ENCODE measurements around the gene IGLL5. TPM values are rescaled to one million over a fixed set of nuclear protein-coding genes. Genes with fewer than 3 reads are reported as not detected.

The IGLL5 gene
- polyA plus RNA-seq, 1 donor (not counting 4 experiments of a cell fraction or from before 2014, with no cell fraction given): not detected

DNA sequence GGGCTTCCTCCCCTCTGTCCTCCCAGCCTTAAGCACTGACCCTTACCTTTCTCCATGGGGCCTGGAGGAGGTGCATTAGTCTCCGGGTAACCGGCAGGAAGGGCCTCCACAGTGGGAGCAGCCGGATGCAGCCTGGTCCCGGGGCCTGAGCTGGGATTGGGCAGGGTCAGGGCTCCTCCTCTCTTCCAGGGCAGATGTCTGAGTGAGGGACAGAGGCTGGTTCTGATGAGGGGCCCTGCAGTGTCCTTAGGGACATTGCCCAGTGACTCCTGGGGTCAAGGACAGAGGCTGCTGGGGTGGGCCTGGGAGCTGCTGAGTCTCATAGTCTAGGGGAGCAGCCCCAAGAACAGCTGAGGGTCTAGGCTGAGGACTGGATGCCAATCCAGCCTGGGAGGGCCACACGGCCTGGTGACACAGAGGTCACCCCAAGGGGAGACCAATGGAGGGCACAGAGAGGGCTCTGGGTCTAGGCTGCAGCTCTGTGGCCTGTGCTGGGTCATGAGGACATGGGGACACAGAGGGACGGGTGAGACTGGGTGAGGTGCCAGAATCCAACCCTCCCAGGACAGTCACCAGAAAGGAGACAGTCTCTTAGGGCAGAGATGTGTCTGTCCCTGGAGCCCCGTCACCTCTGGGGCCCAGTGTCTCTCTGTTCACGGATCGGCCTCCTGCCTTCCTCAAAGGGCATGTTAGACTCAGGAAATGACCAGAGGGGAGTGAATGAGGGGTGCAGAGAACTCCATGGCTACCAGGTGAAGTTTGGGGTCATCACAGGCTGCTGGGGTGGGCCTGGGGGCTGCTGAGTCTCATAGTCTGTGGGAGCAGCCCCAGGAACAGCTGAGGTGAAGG lies 6.5 kb downstream of the IGLL5 start:
- Histone ChIP-seq H3K4me2 (ENCODE audit: control insufficient read depth, extremely low read depth, insufficient read depth, low read depth, low read length) (no peak overlapping the region), H3K36me3 (ENCODE audit: control insufficient read depth in 2 of 2, extremely low read depth in 1 of 2, insufficient read depth in 2 of 2, low read length in 2 of 2) (no peaks in the 10 kb centered on the region), H3K27me3 (ENCODE audit: control insufficient read depth, extremely low read depth, insufficient read depth, low read length) (peaks cover 21% of the 10 kb centered on the region), H3K9me1 (ENCODE audit: control insufficient read depth, extremely low read depth, insufficient read depth, low read length) (no peaks in the 10 kb centered on the region), H2AFZ (ENCODE audit: control insufficient read depth, low read length) (no peak overlapping the region), H3K4me3 (ENCODE audit: control insufficient read depth in 2 of 3, extremely low read depth in 1 of 3, insufficient read depth in 2 of 3, low read depth in 1 of 3, low read length in 3 of 3) (no peak overlapping the region), H4K20me1 (ENCODE audit: control insufficient read depth, extremely low read depth, insufficient read depth, low read length) (no peaks in the 10 kb centered on the region), H3K9ac (ENCODE audit: control insufficient read depth, extremely low read depth, insufficient read depth, low read length) (no peak overlapping the region), H3K79me2 (ENCODE audit: control insufficient read depth, insufficient read depth, low read length) (no peaks in the 10 kb centered on the region), H3K27ac (ENCODE audit: control insufficient read depth, insufficient read depth, low read length) (no peak overlapping the region), H3K4me1 (ENCODE audit: control insufficient read depth, extremely low read depth, insufficient read depth, low read length) (no peaks in the 10 kb centered on the region), H3K9me3 (ENCODE audit: control insufficient read depth, low read depth, low read length) (no peaks in the 10 kb centered on the region)
- TF ChIP-seq, protein P1, sequence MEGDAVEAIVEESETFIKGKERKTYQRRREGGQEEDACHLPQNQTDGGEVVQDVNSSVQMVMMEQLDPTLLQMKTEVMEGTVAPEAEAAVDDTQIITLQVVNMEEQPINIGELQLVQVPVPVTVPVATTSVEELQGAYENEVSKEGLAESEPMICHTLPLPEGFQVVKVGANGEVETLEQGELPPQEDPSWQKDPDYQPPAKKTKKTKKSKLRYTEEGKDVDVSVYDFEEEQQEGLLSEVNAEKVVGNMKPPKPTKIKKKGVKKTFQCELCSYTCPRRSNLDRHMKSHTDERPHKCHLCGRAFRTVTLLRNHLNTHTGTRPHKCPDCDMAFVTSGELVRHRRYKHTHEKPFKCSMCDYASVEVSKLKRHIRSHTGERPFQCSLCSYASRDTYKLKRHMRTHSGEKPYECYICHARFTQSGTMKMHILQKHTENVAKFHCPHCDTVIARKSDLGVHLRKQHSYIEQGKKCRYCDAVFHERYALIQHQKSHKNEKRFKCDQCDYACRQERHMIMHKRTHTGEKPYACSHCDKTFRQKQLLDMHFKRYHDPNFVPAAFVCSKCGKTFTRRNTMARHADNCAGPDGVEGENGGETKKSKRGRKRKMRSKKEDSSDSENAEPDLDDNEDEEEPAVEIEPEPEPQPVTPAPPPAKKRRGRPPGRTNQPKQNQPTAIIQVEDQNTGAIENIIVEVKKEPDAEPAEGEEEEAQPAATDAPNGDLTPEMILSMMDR (optimal IDR thresholded peaks at IDR 0.05 in 1 of 3, IDR thresholded peaks at IDR 0.05 in 1 of 3, conservative IDR thresholded peaks at IDR 0.05 in 1 of 3; ENCODE audit: extremely low read depth in 1 of 3, insufficient read depth in 2 of 3, low read length in 3 of 3): no peak
- TF ChIP-seq EZH2 (IDR thresholded peaks at IDR 0.05; ENCODE audit: low read length): no peak
- DNase-seq (ENCODE audit: low read depth, low spot score): no peak
- no peak for FAIRE-seq
- dilution Hi-C loops (cut with MboI; ENCODE audit: extremely low pct_ligation_motif_present, low sequenced_read_pairs): no loop called here

DNA sequence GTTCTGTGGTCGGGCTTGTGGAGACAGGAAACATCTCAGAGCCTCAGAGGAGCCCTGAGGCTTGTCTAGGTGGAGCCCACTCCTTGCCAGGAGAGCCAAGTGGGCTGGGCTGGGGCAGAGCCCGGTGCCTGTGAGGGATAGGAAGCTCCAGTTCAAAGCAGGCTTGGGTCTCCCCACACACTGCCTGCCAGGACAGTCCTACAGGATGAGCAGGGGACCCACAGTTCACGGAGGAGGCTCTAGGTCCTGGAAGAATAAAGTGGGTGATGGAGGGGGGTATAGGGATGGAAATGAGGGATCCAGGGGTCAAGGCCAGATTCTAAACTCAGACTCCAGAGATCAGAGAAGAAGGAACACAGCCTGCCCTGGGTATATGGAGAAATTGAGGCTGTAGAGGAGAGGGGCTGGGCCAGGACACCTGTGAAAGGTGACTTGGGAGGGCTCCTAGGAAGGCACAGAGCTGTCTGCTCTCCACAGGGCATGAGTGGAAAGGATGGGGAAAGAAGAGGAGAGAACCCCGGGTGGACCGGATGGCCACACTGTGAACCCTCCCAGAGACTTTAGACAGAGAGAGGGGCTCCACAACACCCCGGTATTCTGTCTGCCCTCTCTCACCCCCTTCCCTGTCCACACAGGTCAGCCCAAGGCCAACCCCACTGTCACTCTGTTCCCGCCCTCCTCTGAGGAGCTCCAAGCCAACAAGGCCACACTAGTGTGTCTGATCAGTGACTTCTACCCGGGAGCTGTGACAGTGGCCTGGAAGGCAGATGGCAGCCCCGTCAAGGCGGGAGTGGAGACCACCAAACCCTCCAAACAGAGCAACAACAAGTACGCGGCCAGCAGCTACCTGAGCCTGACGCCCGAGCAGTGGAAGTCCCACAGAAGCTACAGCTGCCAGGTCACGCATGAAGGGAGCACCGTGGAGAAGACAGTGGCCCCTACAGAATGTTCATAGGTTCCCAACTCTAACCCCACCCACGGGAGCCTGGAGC lies 7.4 kb downstream of the IGLL5 start:
- Histone ChIP-seq H3K4me3 (ENCODE audit: control insufficient read depth in 2 of 3, extremely low read depth in 1 of 3, insufficient read depth in 2 of 3, low read depth in 1 of 3, low read length in 3 of 3) (no peak overlapping the region), H3K4me1 (ENCODE audit: control insufficient read depth, extremely low read depth, insufficient read depth, low read length) (no peaks in the 10 kb centered on the region), H4K20me1 (ENCODE audit: control insufficient read depth, extremely low read depth, insufficient read depth, low read length) (no peaks in the 10 kb centered on the region), H2AFZ (ENCODE audit: control insufficient read depth, low read length) (no peak overlapping the region), H3K9ac (ENCODE audit: control insufficient read depth, extremely low read depth, insufficient read depth, low read length) (no peak overlapping the region), H3K9me1 (ENCODE audit: control insufficient read depth, extremely low read depth, insufficient read depth, low read length) (no peaks in the 10 kb centered on the region), H3K9me3 (ENCODE audit: control insufficient read depth, low read depth, low read length) (no peaks in the 10 kb centered on the region), H3K27me3 (ENCODE audit: control insufficient read depth, extremely low read depth, insufficient read depth, low read length) (peaks cover 21% of the 10 kb centered on the region), H3K36me3 (ENCODE audit: control insufficient read depth in 2 of 2, extremely low read depth in 1 of 2, insufficient read depth in 2 of 2, low read length in 2 of 2) (no peaks in the 10 kb centered on the region), H3K27ac (ENCODE audit: control insufficient read depth, insufficient read depth, low read length) (no peak overlapping the region), H3K79me2 (ENCODE audit: control insufficient read depth, insufficient read depth, low read length) (no peaks in the 10 kb centered on the region), H3K4me2 (ENCODE audit: control insufficient read depth, extremely low read depth, insufficient read depth, low read depth, low read length) (no peak overlapping the region)
- dilution Hi-C loops (cut with MboI; ENCODE audit: extremely low pct_ligation_motif_present, low sequenced_read_pairs): no loop called here
- TF ChIP-seq, protein P1 (optimal IDR thresholded peaks at IDR 0.05 in 1 of 3, IDR thresholded peaks at IDR 0.05 in 1 of 3, conservative IDR thresholded peaks at IDR 0.05 in 1 of 3; ENCODE audit: extremely low read depth in 1 of 3, insufficient read depth in 2 of 3, low read length in 3 of 3): no peak
- no peak for TF ChIP-seq EZH2 (IDR thresholded peaks at IDR 0.05; ENCODE audit: low read length)
- DNase-seq (ENCODE audit: low read depth, low spot score) (no peak), FAIRE-seq (no peak)
